OCI-LY1 (cell line): Measurements from ENCODE around the gene WDHD1.

Source experiments
- EZH2 ChIP-seq: fragments of 200-600 bp; sonication (generic), shearing (Covaris generic); IDR thresholded peaks from 2 replicates; pipeline ENCODE4 v1.8.0; 2017; ENCODE audit warnings: borderline replicate concordance, mixed run types, mild to moderate bottlenecking, antibody characterized with exemption, low read length, moderate library complexity, mixed read lengths
- TF ChIP-seq, protein P1 (sequence below): fragments of 200-600 bp; sonication (generic), shearing (Covaris generic); IDR thresholded peaks from 2 replicates; pipeline ENCODE4 v1.5.1; 2017; ENCODE audit warnings: mild to moderate bottlenecking, antibody characterized with exemption, low read length, moderate library complexity, mixed read lengths

GRCh38 chr14:54929556-54929955 lies 97.3 kb downstream of the WDHD1 start:
- TF ChIP-seq, protein P1, sequence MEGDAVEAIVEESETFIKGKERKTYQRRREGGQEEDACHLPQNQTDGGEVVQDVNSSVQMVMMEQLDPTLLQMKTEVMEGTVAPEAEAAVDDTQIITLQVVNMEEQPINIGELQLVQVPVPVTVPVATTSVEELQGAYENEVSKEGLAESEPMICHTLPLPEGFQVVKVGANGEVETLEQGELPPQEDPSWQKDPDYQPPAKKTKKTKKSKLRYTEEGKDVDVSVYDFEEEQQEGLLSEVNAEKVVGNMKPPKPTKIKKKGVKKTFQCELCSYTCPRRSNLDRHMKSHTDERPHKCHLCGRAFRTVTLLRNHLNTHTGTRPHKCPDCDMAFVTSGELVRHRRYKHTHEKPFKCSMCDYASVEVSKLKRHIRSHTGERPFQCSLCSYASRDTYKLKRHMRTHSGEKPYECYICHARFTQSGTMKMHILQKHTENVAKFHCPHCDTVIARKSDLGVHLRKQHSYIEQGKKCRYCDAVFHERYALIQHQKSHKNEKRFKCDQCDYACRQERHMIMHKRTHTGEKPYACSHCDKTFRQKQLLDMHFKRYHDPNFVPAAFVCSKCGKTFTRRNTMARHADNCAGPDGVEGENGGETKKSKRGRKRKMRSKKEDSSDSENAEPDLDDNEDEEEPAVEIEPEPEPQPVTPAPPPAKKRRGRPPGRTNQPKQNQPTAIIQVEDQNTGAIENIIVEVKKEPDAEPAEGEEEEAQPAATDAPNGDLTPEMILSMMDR = no peak
- no peak for TF ChIP-seq EZH2
